Measurements from ENCODE around the gene SIK3. TPM values are rescaled to one million over a fixed set of nuclear protein-coding genes. Genes with fewer than 3 reads are reported as not detected.

SIK3 gene
- total RNA-seq, 4 donors from 2014 or later, result 14.1 to 77.0 (median 40.7) TPM

DNA sequence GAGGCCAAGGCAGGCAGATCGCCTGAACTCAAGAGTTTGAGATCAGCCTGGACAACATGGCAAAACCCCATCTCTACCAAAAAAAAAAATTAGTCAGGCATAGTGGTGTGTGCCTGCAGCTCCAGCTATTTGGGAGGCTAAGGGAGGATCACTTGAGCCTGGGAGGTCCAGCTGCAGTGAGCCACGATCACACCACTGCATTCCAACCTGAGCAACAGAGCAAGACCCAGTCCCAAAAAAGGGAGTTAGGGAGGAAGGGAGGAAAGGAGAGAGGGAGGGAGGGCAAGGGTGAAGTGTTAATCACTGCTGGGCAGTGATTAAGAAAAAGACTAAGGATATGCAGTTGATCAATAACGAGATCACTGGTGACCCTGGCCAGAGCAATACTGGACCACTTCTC lies 204.8 kb downstream of the SIK3 start:
- TF ChIP-seq POLR2A (IDR thresholded peaks at IDR 0.05), result no peak
- TF ChIP-seq, protein P1, sequence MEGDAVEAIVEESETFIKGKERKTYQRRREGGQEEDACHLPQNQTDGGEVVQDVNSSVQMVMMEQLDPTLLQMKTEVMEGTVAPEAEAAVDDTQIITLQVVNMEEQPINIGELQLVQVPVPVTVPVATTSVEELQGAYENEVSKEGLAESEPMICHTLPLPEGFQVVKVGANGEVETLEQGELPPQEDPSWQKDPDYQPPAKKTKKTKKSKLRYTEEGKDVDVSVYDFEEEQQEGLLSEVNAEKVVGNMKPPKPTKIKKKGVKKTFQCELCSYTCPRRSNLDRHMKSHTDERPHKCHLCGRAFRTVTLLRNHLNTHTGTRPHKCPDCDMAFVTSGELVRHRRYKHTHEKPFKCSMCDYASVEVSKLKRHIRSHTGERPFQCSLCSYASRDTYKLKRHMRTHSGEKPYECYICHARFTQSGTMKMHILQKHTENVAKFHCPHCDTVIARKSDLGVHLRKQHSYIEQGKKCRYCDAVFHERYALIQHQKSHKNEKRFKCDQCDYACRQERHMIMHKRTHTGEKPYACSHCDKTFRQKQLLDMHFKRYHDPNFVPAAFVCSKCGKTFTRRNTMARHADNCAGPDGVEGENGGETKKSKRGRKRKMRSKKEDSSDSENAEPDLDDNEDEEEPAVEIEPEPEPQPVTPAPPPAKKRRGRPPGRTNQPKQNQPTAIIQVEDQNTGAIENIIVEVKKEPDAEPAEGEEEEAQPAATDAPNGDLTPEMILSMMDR (IDR thresholded peaks at IDR 0.05), result no peak
- DNase-seq, result no peak
- intact Hi-C loops (cut with DNase I; ENCODE audit: low total_unique reads), result no loop called here

DNA sequence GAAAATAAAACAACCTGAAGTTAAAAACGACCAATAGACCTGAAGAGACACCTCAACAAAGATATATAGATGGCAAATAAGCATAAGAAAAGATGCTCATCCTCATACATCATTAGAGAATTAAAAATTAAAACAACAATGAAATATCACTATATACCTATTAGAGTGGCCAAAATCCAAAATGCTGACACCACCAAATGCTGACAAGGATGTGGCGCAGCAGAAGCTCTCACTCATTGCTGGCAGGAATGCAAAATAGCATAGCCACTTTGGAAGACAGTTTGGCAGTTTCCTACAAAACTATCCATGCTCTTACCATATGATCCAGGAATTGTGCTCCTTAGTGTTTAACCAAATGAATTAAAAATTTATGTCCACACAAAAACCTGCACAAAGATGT lies 205.9 kb downstream of the SIK3 start:
- TF ChIP-seq, protein P1 (IDR thresholded peaks at IDR 0.05), result no peak
- no peak for TF ChIP-seq POLR2A (IDR thresholded peaks at IDR 0.05)
- no peaks in the 10 kb centered on the region for H3K27me3 ChIP-seq
- no peak overlapping the region for H3K4me3 ChIP-seq
- no peak for DNase-seq
- no peaks in the 10 kb centered on the region for H3K36me3 ChIP-seq
- no peak overlapping the region for H3K27ac ChIP-seq
- no peaks in the 10 kb centered on the region for H3K9me3 ChIP-seq
- no peaks in the 10 kb centered on the region for H3K4me1 ChIP-seq
- intact Hi-C loops (cut with DNase I; ENCODE audit: low total_unique reads), result no loop called here

More for the DNA sequence above, 204.8 kb downstream of the SIK3 start:
- H3K9me3 ChIP-seq, result no peaks in the 10 kb centered on the region
- H3K27ac ChIP-seq, result peak overlapping the region; percentile 19 to 24
- H3K27me3 ChIP-seq, result no peaks in the 10 kb centered on the region
- H3K4me3 ChIP-seq, result no peak overlapping the region
- no peaks in the 10 kb centered on the region for H3K4me1 ChIP-seq
- no peaks in the 10 kb centered on the region for H3K36me3 ChIP-seq

DNA sequence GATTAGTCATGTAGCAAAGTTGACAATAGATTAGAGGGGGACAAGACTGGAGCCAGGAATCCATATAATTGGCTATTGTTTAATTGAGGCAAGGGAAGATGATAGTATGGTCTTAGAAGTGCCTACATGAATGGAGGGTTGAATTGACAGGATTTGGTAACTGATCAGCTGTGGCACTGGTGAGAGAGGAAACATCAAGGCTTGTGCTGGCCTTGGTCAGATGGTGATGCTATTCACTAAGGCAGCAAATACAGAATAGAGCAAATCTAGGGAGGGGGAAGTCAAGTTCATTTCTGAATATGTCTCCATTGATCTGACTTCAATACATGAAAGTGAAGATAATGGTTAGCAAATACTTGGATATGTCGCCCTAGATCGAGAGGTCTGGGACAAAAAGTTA lies 206.5 kb downstream of the SIK3 start:
- Histone ChIP-seq H3K4me1 (no peaks in the 10 kb centered on the region), H3K27me3 (no peaks in the 10 kb centered on the region), H3K36me3 (no peaks in the 10 kb centered on the region), H3K9me3 (no peaks in the 10 kb centered on the region), H3K27ac (no peak overlapping the region), H3K4me3 (no peak overlapping the region)
- intact Hi-C loops (cut with DNase I; ENCODE audit: low total_unique reads), result no loop called here
- TF ChIP-seq, protein P1 (IDR thresholded peaks at IDR 0.05), result no peak
- TF ChIP-seq POLR2A (IDR thresholded peaks at IDR 0.05), result no peak
- DNase-seq, result no peak

DNA sequence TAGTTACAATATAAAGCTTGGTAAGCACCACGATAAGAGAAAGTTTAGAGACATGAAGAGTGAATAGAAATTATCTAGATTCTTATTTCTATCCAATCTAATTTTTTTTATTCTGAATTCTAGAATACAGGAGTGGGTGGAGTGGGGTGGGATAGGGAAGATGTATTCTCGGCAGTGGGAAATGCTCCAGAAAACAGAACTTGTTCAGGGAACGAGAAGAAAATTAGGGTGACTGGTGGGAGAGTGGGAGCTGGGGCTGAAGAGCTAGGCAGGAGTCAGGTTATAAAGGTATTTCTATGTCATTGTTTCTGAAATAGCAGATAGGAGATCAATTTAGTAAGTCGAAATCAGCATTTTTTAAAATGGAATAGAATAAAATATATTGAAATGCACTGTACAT lies 207.6 kb downstream of the SIK3 start:
- Histone ChIP-seq H3K9me3 (no peaks in the 10 kb centered on the region), H3K27me3 (no peaks in the 10 kb centered on the region), H3K4me3 (no peak overlapping the region), H3K4me1 (no peaks in the 10 kb centered on the region), H3K36me3 (no peaks in the 10 kb centered on the region), H3K27ac (no peak overlapping the region)
- intact Hi-C loops (cut with DNase I; ENCODE audit: low total_unique reads), result no loop called here
- TF ChIP-seq POLR2A (IDR thresholded peaks at IDR 0.05), result no peak
- TF ChIP-seq, protein P1 (IDR thresholded peaks at IDR 0.05), result no peak
- no peak for DNase-seq

DNA sequence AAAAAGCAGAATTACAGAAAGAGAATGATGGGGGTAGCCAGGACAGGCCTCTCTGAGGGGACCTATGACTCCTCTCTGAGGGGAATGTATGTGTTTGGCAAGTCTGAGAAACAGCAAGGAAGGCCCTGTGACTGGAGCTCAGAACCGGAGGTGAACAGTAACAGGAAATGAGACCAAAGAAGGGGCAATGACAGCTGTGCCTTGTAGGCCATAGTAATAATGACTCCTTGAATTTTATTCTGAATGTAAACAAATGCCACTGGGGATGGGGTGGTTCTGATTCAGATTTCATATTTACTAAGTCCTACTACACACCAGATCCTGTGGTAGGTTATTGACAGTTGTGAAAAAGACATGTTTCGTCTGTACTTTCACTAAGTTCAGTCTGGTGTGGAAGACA lies 208.0 kb downstream of the SIK3 start:
- Histone ChIP-seq H3K9me3 (no peaks in the 10 kb centered on the region), H3K27me3 (no peaks in the 10 kb centered on the region), H3K4me1 (no peaks in the 10 kb centered on the region), H3K36me3 (no peaks in the 10 kb centered on the region), H3K27ac (no peak overlapping the region), H3K4me3 (no peak overlapping the region)
- no peak for DNase-seq
- TF ChIP-seq, protein P1 (IDR thresholded peaks at IDR 0.05), result no peak
- no peak for TF ChIP-seq POLR2A (IDR thresholded peaks at IDR 0.05)
- intact Hi-C loops (cut with DNase I; ENCODE audit: low total_unique reads), result no loop called here
